ENCODE results near the gene MCF2L.

DNA sequence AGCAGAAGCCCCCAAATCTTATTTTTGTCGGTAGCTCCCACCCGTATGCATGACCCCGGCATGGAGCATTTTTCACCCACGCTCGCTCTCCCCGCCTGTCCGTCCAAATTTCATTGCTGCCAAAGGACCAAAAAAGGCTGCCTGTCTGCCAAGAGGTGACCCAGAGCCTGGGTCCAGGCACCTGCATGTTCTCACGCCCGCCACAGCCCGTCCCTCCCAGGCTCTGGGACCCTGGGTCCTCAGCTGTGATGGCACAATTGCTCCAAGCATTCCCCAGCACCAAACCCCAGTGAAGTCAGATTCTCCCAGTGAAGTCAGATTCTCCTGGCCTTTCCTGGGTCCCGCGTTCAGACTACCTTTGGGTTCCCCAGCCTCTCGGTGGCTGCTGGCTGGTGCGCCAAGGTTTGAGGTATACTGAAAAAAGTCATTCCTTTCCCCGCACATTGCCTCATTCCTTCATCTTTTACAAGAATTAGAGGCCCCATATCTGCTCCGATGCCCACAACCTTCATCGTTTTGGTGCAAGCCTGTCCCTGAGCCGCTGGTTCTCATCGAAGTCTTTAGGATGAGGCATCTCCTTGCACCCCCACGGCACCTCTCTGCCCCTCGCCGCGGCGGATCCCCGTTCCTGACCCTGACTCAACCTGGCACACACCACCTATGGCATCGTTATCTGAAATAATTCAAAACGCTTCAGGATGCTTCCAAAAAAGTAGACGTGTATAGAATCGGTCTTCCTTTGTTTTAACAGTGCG, 77.3 kb downstream of the MCF2L start:
- TF ChIP-seq, protein P1, sequence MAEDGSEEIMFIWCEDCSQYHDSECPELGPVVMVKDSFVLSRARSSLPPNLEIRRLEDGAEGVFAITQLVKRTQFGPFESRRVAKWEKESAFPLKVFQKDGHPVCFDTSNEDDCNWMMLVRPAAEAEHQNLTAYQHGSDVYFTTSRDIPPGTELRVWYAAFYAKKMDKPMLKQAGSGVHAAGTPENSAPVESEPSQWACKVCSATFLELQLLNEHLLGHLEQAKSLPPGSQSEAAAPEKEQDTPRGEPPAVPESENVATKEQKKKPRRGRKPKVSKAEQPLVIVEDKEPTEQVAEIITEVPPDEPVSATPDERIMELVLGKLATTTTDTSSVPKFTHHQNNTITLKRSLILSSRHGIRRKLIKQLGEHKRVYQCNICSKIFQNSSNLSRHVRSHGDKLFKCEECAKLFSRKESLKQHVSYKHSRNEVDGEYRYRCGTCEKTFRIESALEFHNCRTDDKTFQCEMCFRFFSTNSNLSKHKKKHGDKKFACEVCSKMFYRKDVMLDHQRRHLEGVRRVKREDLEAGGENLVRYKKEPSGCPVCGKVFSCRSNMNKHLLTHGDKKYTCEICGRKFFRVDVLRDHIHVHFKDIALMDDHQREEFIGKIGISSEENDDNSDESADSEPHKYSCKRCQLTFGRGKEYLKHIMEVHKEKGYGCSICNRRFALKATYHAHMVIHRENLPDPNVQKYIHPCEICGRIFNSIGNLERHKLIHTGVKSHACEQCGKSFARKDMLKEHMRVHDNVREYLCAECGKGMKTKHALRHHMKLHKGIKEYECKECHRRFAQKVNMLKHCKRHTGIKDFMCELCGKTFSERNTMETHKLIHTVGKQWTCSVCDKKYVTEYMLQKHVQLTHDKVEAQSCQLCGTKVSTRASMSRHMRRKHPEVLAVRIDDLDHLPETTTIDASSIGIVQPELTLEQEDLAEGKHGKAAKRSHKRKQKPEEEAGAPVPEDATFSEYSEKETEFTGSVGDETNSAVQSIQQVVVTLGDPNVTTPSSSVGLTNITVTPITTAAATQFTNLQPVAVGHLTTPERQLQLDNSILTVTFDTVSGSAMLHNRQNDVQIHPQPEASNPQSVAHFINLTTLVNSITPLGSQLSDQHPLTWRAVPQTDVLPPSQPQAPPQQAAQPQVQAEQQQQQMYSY (CRISPR knock-in tag; IDR thresholded peaks at IDR 0.05) = no peak
- no peak for TF ChIP-seq FOS (IDR thresholded peaks at IDR 0.05; ENCODE audit: borderline replicate concordance, extremely low read depth, insufficient read length)
- TF ChIP-seq, protein P2, sequence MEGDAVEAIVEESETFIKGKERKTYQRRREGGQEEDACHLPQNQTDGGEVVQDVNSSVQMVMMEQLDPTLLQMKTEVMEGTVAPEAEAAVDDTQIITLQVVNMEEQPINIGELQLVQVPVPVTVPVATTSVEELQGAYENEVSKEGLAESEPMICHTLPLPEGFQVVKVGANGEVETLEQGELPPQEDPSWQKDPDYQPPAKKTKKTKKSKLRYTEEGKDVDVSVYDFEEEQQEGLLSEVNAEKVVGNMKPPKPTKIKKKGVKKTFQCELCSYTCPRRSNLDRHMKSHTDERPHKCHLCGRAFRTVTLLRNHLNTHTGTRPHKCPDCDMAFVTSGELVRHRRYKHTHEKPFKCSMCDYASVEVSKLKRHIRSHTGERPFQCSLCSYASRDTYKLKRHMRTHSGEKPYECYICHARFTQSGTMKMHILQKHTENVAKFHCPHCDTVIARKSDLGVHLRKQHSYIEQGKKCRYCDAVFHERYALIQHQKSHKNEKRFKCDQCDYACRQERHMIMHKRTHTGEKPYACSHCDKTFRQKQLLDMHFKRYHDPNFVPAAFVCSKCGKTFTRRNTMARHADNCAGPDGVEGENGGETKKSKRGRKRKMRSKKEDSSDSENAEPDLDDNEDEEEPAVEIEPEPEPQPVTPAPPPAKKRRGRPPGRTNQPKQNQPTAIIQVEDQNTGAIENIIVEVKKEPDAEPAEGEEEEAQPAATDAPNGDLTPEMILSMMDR (IDR thresholded peaks at IDR 0.05 in 2 of 3, conservative IDR thresholded peaks at IDR 0.05 in 1 of 3; ENCODE audit: control insufficient read depth in 2 of 3, extremely low read depth in 1 of 3, insufficient read depth in 1 of 3, low read depth in 3 of 3, low read length in 3 of 3) = no peak
- no peak for TF ChIP-seq NRF1 (conservative IDR thresholded peaks at IDR 0.05; ENCODE audit: low read depth, low read length)
- TF ChIP-seq BCL11A (IDR thresholded peaks at IDR 0.05; ENCODE audit: low read depth, low read length) = no peak
- TF ChIP-seq SP1 (IDR thresholded peaks at IDR 0.05; ENCODE audit: low read depth, low read length) = no peak
- TF ChIP-seq RAD21 (IDR thresholded peaks at IDR 0.05; ENCODE audit: insufficient read depth, low read depth, low read length) = no peak
